HG03066 (cell line): ENCODE results near the gene RNFT2.
"Not testable (repeated sequence)": the region's sequence is repeated elsewhere in the genome, so short reads cannot be mapped to it uniquely, and the experiment has no call there.

Experiments
- ATAC-seq: cut with Tn5 transposase; IDR thresholded peaks from one replicate; pipeline ENCODE4 v1.9.1; 2021; ENCODE audit warnings: low read depth; ENCODE audit not compliant: unreplicated experiment

The RNFT2 gene

DNA sequence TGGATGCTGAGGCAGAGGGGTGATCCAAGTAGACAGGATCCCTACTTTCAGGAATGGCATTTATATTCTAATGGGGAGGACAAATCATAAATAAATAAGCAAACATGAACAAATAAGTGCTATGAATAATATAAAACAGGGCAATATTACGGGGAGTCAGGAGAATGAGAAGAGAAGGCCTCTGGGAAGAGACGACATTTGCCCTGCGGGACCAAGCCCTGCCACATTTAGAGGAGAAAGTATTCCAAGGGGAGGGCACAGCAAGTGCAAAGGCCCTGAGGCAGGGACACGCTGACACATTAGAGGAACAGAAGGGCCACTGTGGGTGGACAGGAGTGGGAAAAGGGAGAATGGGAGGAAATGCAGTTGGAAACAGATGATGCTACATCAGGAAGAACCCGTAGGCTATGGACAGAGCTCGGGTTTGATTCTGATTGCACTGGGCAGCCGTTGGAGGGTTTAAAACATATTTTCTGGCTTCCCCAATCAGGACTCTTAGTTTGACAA lies 1.3 kb downstream of the RNFT2 start:
- no peak for ATAC-seq

DNA sequence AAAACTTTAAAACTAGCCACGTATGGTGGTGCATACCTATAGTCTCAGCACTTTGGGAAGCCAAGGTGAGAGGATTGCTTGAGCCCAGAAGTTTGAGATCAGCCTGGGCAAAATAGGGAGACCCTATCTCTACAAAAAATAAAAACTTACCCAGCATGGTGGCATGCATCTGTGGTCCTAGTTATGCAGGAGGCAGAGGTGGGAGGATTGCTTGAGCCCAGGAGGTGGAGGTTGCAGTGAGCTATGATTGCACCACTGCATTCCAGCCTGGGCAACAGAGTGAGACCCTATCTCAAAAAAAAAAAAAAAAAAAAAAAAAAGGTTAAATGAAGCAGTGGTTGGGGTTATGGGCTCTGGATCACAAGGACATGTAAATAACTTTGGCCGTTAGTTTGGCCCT lies 4.7 kb downstream of the RNFT2 start:
- not testable (repeated sequence) for ATAC-seq

DNA sequence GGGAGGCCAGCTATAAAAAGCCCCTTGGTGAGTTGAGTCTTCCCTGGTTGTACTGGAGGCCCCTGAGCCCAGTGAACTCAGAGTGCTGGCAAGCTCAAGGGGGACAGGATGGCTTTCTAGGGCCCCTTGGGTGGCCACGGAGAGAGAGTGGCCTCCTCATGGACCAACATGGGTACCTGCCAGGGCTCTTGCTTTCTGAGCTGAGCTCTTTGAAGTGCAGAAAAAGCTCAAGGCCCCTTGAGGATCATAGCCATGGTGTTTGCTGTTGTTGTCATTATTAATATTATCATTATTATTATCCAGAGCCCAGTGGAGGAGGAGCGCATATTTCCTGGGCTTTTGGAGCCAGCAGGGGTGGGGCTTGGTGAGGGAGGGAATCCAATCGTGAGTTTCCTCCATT lies 6.7 kb downstream of the RNFT2 start:
- no peak for ATAC-seq

DNA sequence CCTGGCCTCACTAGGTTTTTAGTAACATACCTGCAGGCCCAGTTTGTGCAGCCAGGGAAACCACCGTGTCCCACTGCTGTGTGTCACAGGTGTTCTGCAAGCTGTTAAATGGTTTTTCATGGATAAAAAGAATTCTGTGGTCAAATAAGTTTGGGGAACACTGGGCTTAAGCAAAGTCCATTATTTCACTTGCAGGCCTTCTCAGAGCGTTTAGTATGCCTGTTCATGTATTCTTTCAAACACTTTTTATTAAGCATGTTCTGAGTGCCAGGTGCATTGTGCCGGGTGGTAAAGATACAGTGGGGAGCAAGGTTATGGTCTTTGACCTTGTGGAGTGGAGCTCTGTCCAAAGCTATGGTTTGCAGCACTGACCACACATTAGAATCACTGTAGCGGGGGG lies 7.4 kb downstream of the RNFT2 start:
- ATAC-seq = no peak

DNA sequence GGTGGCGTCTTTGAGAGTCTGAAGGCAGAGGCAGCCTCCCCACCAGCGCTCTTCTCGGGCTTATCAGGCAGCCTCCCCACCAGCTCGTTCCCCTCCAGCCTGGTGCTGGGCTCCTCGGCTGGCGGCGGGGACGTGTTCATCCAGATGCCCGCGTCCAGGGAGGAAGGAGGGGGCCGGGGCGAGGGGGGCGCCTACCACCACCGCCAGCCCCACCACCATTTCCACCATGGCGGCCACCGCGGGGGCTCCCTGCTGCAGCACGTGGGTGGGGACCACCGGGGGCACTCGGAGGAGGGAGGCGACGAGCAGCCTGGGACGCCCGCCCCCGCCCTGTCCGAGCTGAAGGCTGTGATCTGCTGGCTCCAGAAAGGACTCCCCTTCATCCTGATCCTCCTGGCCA lies 11.8 kb downstream of the RNFT2 start:
- no peak for ATAC-seq

DNA sequence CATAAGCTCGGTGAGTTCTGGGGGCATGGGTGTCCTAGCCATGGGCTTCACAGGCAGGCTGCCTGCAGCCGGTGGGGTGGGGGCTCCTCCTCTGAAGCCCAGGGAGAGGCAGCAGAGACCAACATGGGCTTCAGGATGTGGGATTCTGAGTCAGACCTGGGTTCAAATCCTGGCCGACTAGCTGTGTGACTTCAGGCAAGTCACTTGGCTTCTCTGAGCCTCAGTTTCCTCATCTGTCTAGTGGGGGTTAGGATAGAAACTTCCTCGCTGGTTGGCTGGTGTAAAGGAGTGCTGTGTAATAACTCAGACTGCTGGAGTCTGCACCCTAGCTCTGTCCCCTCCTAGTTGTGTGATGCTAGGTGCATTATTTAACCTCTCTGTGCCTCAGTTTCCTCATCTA lies 12.2 kb downstream of the RNFT2 start:
- no peak for ATAC-seq

DNA sequence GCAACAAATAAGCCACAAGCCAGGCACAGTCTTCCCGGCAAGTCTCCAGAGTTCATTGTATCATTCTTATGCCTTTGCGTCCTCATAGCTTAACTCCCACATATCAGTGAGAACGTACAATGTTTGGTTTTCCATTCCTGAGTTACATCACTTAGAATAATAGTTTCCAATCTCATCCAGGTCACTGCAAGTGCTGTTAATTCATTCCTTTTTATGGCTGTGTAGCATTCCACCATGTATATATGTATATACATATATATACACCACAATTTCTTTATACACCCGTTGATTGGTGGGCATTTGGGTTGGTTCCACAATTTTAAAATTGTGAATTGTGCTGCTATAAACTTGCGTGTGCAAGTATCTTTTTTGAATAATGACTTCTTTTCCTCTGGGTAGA lies 16.0 kb downstream of the RNFT2 start:
- not testable (repeated sequence) for ATAC-seq

DNA sequence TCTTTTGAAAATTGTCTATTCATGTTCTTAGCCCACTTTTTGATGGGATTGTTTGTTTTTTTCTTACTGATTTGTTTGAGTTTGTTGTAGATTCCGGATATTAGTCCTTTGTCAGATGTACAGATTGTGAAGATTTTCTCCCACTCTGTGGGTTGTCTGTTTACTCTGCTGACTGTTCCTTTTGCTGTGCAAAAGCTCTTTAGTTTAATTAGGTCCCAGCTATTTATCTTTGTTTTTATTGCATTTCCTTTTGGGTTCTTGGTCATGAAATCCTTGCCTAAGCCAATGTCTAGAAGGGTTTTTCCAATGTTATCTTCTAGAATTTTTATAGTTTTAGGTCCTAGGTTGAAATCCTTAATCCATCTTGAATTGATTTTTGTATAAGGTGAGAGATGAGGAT lies 16.7 kb downstream of the RNFT2 start:
- ATAC-seq = not testable (repeated sequence)

DNA sequence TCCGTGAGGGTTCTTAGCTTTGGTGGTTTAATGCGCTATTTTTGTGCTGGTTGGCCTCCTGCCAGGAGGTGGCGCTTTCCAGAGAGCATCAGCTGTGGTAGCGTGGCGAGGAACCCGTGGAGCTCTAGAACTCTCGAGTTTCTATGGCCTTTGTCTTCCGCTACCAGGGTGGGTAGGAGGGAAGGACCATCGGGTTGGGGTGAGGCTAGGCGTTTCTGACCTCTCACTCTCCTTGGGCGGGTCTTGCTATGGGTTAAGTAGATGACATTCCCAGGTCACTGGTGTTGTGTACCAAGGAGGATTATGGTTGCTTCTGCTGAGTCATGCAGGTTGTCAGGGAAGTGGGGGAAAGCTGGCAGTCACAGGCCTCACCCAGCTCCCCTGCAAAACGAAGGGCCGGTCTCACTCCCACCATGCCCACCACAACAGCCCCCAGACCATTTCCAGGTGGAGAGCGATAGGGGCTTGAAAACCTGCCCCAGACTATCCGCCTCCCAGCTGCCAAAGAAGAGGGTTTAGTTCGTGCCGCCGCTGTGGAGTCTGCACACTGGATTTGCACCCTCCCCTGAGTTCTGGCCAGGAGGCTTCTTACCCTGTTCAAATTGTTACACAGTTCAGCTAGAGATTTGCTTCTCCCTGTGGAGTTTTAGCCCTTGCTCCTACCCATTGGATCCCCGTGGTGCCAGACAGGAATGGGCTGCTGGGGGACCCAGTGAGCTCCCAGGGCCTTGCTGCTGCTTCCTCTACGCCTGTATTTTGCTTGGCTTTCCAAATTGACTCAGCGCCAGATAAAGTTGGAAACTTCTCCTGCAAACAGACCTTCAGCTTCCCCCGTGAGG lies 21.9 kb downstream of the RNFT2 start:
- no peak for ATAC-seq

DNA sequence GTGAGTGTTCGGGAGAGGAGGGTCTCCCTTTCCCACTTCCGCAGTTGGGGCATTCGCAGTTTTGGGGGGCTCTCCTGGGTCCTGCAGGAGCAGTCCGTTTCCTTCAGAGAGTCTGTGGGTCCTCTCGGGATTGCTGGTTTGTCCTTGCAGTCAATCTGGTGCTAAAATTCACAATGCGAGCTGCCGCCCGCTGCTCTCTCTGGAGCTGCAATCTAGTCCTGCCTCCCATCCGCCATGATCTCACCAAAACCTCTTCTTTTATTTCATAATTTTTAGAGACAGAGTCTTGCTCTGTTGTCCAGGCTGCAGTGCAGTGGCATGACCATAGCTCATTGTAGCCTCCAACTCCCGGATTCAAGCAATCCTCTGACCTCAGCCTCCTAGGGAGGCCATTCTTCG lies 22.5 kb downstream of the RNFT2 start:
- ATAC-seq = no peak

DNA sequence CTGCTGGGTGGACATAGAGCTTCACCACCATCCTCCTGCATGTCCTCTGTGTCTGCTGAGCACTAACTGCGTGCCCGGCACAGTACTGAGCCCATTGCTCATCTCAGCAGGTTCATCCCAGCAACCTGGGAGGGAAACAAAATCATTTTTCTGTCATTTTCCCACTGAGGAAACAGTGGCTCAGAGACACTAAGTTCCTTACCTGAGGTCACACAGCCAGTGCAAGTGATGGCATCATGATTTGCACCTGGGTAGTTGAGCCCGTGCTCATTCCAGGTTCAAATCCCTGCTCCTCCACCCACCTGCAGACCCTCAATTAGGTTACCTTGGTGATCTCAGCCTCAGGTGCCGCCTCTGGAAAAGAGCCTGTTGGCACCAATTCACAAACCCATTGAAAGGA lies 23.4 kb downstream of the RNFT2 start:
- ATAC-seq = no peak

DNA sequence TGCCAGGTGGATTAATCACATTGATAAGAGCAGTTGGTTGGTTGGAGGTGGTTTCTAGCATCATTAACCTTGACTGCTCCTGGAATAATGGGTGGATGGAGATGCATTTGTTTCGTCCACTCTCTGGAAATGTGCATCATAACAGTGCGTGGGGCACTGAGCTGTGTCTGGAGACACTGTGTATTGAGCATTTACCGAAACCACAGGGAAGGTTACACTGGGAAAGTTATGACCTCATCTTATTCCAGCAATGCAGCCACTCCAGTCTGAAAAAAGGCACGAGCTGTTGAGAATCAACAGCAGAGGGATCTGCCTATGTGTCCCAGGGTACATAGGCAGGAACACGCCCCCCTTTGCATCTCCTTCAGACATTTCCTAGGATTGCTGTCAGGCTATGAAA lies 27.2 kb downstream of the RNFT2 start:
- no peak for ATAC-seq

DNA sequence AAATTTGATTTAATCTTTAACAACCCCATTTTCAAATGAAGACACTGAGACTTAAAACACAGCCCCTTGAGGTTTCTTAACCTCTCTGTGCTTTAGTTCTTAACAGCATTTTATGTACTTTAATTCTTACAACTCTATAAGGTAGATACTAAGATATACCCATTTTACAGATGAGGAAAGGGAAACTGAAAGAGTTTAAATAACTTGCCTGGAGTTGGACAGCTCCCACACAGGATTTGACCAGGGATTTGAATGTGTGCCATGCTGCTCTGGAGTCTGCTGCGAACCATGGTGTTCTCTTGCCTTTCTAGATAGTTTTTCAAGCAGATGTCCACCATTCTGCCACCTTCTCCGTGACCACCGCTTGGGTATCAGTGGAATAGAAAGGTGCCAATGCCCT lies 28.2 kb downstream of the RNFT2 start:
- no peak for ATAC-seq

DNA sequence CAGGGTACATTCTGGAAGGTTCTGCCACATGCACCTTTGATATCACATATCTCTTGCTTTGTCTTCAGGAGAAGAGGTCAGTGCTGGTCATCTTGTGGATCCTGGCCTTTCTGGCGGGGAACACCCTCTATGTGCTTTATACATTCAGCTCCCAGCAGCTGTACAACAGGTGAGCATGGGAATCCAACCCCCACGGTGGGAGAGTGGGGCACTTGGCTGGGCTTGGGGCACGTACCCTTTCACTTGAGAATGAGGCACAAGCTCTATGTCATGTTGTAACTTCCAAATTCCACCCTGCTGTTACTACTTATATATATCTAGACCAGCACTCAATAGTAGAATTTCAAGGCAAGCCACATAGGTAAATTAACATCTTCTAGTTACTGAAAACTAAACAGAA lies 28.6 kb downstream of the RNFT2 start:
- ATAC-seq = no peak

DNA sequence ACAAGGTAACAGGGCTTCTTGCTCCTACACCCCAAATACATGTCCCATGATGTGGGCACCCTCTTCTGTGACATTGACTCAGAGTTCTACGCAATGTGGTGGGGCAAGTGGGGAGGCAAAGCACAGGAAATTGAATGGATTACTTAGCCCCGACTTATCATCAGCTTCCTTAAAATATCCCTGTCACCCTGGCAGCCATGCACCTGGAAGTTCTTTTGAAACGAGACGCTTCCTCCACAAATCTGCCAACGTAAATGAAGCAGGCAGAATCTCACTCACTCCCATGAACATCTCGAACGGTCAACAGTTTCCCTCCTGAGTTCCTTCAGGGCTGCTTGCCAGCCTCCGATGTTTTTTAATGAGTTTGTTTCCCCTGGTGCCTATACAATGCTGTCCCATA lies 33.5 kb downstream of the RNFT2 start:
- ATAC-seq = no peak

DNA sequence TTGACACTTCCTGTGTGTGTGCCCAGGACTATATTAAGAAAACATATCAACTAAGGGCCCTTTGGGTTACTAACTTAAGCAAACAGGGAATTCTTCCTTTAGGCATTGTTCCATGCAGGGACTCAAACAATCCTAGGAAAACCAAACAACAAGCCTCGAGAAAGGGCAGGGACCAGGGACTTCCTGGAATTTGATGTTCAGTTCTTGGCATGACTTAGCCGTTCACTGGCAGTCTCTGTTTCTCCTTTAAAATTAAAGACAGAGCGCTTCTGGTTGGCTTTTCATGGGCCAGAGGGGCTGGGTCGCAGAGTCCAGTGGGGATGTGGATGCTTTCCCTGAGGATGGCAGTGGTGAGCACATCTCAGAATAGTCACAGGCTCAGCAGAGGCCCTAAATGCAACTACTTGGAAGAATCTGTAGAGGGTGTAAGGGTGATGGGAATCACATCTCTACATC lies 35.2 kb downstream of the RNFT2 start:
- no peak for ATAC-seq

DNA sequence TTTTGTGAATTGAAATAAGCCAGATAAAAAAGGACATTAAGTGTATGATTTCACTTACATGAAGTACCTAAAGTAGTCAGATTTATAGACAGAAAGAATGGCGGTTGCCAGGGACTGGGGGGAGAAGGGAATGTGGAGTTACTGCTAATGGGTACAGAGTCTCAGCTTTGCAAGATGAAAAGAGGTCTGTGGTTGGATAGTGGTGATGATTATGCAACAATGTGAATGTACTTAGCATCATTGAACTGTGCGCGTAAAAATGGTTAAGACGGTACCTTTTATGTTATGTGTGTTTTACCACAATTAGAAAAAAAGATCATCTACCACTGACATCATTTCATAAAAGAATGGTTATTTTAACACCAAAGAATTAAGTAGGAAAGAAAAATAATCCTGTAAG lies 35.9 kb downstream of the RNFT2 start:
- no peak for ATAC-seq

DNA sequence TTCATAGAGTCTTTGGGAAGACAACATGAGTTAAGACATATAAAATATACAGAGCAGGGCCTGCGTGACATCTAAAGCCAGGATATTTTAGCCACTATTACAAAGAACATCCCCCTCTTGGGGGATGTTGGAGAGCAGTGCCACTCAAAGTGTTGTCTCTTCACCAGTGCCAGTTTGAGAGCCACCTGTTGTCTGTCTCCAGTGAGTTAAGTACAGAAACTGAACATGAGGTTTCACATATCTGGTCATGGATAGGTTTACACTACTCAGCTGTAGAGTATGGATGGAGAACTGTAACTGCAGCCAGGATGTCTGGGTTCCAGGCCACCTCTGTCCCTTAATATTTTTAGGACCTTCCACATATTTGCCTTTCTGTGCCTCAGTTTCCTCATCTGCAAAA lies 39.1 kb downstream of the RNFT2 start:
- ATAC-seq = no peak

DNA sequence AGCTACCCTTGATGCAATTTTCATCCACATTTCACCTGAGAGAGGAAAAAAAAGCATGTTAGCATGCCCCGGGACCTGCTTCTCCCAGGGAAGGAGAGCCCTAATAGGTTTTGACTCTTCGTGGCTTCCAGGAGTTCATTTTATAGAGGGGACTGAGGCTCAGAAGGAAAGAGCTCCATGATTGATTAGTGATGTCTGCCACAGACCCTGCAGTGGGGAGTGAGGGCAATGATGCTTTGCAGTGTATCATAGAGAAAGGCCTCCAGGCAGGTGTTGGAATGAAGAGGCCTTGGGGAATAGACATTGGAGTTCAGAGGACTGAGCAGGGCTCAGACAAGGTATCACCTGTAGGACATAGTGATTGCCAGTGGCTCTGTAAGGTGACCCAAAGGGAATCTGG lies 41.5 kb downstream of the RNFT2 start:
- no peak for ATAC-seq

DNA sequence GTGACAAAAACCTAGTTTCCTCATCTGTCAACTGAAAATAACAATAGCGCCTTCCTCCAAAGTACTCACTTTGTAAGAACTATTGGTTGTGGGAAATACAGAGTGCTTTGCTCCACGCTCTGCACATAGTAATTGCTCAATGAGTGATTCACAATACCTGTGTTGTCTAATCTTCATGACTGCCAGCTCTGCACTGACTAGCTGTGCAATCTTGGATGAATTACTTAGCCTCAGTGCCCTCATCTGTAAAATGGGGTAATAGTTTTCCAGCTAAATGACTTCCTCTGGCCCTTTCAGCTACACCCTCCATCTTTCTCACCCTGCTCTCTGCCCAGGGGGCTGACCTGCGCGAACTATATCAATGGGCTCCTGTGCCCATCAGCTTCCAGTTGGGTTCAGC lies 42.8 kb downstream of the RNFT2 start:
- ATAC-seq = no peak

DNA sequence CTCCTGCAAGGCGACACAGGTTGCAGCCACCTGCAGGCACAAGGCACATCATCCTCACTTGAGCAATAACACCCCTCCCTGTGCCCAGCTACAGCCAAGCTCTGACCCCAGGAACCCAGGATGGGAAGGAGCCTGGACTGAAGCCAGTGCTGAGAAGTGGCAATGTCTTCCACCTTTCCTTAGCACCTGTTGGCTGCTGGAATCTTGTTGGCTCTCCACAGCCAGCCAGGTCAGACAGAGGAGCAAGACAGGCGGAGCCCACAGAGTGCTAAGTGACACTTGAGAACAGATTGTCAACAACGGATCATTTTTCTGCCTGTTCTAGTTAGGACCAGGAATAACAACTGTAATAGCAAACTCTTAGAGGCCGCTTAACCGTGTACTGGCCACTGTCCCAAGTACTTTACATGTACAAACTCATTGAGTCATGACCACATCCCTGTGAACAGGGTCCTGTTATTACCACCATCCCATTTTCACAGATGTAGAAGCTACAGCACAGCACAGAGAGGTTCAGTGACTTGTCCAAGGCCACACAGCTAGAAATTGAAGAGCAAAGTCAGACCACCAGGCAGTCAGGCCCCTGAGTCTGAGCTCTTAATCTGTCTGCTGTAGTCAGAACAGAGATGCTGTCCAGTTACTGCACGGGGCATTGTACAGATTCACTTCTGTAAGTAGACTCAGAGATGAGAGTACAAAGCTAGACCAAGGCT lies 45.6 kb downstream of the RNFT2 start:
- ATAC-seq = no peak

DNA sequence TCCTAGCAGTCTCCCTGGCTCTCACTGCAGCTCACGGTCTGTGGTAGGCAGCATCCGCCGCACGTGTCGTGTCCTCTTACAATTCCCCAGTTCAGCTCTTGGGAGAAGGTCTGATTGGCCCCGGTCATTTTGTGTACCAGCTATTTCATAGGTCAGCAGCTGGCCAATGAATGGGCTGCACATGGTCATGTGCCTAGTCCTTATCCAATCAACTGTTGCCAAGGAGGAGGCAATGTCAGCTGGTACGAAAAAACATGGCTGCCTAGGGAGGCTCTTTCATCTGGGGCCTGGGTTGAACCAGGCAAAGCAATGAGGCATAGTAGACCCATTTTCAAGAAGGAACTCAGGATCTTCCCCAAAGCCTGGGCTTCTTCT lies 46.1 kb downstream of the RNFT2 start:
- no peak for ATAC-seq
